ENCODE measurements around the gene OR5AL1. TPM values are rescaled to one million over a fixed set of nuclear protein-coding genes. Genes with fewer than 3 reads are reported as not detected.

Gene OR5AL1
- total and polyA plus RNA-seq, 4 donors: not detected

Other genes with a start within 250 kb of the OR5AL1 start
- gene OR5J2, start 236.1 kb upstream of the OR5AL1 start, total RNA-seq: not detected
- not detected for gene OR5J2, start 236.1 kb upstream of the OR5AL1 start, polyA plus RNA-seq (ENCODE audit: insufficient read length in 2 of 2)
- not detected for gene OR5T2, start 178.4 kb upstream of the OR5AL1 start, total RNA-seq
- not detected for gene OR5T2, start 178.4 kb upstream of the OR5AL1 start, polyA plus RNA-seq (ENCODE audit: insufficient read length in 2 of 2)
- gene OR5T3, start 160.4 kb upstream of the OR5AL1 start, total RNA-seq: not detected
- not detected for gene OR5T3, start 160.4 kb upstream of the OR5AL1 start, polyA plus RNA-seq (ENCODE audit: insufficient read length in 2 of 2)
- gene OR5T1, start 138.5 kb upstream of the OR5AL1 start, total RNA-seq: not detected
- gene OR5T1, start 138.5 kb upstream of the OR5AL1 start, polyA plus RNA-seq (ENCODE audit: insufficient read length in 2 of 2): not detected
- gene OR8H1, start 120.4 kb upstream of the OR5AL1 start, total RNA-seq: not detected
- not detected for gene OR8H1, start 120.4 kb upstream of the OR5AL1 start, polyA plus RNA-seq (ENCODE audit: insufficient read length in 2 of 2)
- gene OR8K3, start 97.6 kb upstream of the OR5AL1 start, total RNA-seq: not detected
- gene OR8K3, start 97.6 kb upstream of the OR5AL1 start, polyA plus RNA-seq (ENCODE audit: insufficient read length in 2 of 2): not detected
- not detected for gene OR8K1, start 66.7 kb upstream of the OR5AL1 start, total RNA-seq
- gene OR8K1, start 66.7 kb upstream of the OR5AL1 start, polyA plus RNA-seq (ENCODE audit: insufficient read length in 2 of 2): not detected
- not detected for gene OR8J1, start 58.4 kb upstream of the OR5AL1 start, total RNA-seq
- not detected for gene OR8J1, start 58.4 kb upstream of the OR5AL1 start, polyA plus RNA-seq (ENCODE audit: insufficient read length in 2 of 2)
- gene OR8U1, start 37.1 kb upstream of the OR5AL1 start, total RNA-seq: not detected
- not detected for gene OR8U1, start 37.1 kb upstream of the OR5AL1 start, polyA plus RNA-seq (ENCODE audit: insufficient read length in 2 of 2)
- not detected for gene OR5M3, start 60.7 kb downstream of the OR5AL1 start, total RNA-seq
- gene OR5M3, start 60.7 kb downstream of the OR5AL1 start, polyA plus RNA-seq (ENCODE audit: insufficient read length in 2 of 2): not detected
- not detected for gene OR5M8, start 78.7 kb downstream of the OR5AL1 start, total RNA-seq
- not detected for gene OR5M8, start 78.7 kb downstream of the OR5AL1 start, polyA plus RNA-seq (ENCODE audit: insufficient read length in 2 of 2)
- gene OR5M11, start 130.6 kb downstream of the OR5AL1 start, total RNA-seq: not detected
- not detected for gene OR5M11, start 130.6 kb downstream of the OR5AL1 start, polyA plus RNA-seq (ENCODE audit: insufficient read length in 2 of 2)
- not detected for gene OR5M10, start 165.0 kb downstream of the OR5AL1 start, total RNA-seq
- gene OR5M10, start 165.0 kb downstream of the OR5AL1 start, polyA plus RNA-seq (ENCODE audit: insufficient read length in 2 of 2): not detected
- not detected for gene OR5M1, start 202.2 kb downstream of the OR5AL1 start, total RNA-seq
- gene OR5M1, start 202.2 kb downstream of the OR5AL1 start, polyA plus RNA-seq (ENCODE audit: insufficient read length in 2 of 2): not detected
- not detected for gene OR5AP2, start 229.7 kb downstream of the OR5AL1 start, total RNA-seq
- not detected for gene OR5AP2, start 229.7 kb downstream of the OR5AL1 start, polyA plus RNA-seq (ENCODE audit: insufficient read length in 2 of 2)

Data from spinal cord (tissue), 4 donors.